HG03558 (cell line): ENCODE data around the gene DCP1B.

Experiments
- ATAC-seq: cut with Tn5 transposase; IDR thresholded peaks from one replicate; pipeline ENCODE4 v1.9.1; 2021; ENCODE audit warnings: moderate number of reproducible peaks; ENCODE audit not compliant: unreplicated experiment; ENCODE audit errors: extremely low read depth

DCP1B gene

DNA sequence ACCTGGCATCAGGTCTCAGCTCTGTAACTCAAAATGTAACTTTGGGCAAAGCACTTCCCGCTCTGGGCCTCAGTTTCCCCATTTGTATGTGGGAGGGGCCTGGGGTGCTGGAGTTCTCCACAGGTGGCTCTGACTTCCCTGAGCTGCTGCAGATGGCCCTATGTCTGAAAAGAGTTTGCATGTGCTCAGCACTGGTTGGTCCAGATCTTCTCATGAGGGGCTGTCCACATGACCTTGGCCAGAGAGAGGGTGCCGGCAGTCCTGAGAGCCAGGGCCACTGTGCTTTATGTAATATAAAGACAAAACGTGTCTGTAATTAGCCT lies 78.6 kb downstream of the DCP1B start:
- ATAC-seq, result no peak

- ATAC-seq, result no peak
Observed at GRCh38 chr12:1924996-1925683, 79.1 kb downstream of the DCP1B start.

GRCh38 chr12:1922985-1923384 lies 81.3 kb downstream of the DCP1B start:
- ATAC-seq, result no peak

DNA sequence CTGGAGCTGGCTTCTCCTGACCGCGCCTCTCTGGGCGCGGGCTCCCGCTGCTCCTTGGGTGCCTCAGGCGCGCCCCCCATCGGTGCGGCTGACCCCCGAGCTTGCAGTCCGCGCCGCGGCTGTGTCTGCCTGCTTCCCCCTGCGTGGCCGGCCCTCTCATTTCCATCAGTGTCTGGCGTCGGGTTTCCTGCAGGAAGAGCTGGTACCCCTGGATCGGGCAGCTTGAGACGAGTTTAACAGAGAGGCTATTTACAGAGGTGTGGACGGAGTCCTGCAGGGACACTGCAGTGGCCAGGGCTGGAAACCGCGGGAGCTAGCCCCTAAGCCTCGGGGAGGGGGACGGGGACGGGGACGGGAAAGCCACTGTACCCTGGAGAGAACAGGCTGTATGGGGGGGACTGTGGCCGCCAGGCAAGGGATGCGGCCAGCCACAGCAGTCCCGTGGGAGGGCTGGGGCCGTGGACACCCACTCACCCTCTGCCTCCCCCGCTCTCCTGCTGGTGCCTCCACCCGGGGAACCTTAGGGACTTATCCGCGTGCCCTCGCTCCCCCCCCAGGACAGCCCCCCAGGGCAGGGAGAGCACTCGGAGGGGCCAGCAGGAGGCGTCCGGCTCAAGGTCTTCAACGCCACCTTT lies 82.1 kb downstream of the DCP1B start:
- ATAC-seq, result no peak

DNA sequence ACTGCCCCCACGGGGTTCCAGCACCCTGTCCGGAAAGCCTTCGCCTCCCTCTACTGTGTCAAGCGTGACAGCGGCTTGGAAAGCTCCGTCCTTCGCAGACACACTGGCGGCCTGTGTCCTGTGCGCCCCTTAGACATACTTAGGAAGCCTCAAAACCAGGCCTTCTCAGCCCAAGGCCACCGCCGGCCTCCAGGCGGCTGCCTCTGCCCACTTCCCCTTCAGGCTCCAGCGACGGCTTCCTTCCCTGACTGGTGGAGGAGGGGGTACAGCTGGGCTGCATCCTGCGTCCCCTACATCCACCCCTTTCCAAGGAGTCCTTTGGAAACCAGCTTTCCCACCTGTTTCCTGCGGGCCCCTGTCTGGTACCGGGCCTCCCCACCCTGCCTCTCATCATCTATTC lies 83.3 kb downstream of the DCP1B start:
- ATAC-seq, result no peak

- ATAC-seq, result no peak
Observed at GRCh38 chr12:1920436-1920835, 83.8 kb downstream of the DCP1B start.

DNA sequence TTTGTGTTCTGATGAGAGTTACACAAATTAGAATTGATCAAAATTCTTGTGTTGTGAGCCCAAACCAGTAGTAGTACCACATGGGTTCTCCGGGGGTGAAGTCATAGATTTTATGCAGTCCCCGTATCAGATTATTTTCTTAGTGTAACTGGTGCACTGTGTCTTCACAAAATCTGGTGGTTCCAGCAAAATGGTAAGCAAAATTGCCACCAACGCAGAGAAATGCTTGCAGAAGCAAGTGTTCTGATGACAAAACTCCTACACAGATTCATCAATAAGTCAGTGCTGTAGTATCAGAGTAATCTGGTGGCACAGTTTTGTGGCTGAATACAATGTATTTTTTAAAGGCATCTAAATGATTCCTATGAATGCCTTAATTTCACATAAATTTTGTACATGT lies 84.5 kb downstream of the DCP1B start:
- no peak for ATAC-seq

- ATAC-seq, result no peak
Observed at GRCh38 chr12:1919284-1919683, 85.0 kb downstream of the DCP1B start.

DNA sequence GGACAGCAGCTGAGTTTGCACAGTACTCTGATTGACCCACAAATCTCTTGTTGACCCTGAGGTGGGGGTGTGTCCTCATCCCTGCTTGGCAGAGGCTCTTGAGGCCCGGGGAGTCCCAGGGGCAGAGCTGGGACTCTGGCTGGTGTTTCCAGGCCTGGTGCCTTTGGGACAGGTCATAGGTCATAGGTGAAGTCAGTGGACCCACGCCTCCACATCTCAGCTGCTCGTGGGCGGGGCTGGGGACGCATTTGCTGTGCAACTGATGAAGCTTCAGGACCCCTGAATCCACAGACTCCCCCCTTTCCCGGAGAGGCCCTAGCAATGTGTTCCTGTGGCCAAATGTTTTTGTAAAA lies 85.4 kb downstream of the DCP1B start:
- no peak for ATAC-seq

DNA sequence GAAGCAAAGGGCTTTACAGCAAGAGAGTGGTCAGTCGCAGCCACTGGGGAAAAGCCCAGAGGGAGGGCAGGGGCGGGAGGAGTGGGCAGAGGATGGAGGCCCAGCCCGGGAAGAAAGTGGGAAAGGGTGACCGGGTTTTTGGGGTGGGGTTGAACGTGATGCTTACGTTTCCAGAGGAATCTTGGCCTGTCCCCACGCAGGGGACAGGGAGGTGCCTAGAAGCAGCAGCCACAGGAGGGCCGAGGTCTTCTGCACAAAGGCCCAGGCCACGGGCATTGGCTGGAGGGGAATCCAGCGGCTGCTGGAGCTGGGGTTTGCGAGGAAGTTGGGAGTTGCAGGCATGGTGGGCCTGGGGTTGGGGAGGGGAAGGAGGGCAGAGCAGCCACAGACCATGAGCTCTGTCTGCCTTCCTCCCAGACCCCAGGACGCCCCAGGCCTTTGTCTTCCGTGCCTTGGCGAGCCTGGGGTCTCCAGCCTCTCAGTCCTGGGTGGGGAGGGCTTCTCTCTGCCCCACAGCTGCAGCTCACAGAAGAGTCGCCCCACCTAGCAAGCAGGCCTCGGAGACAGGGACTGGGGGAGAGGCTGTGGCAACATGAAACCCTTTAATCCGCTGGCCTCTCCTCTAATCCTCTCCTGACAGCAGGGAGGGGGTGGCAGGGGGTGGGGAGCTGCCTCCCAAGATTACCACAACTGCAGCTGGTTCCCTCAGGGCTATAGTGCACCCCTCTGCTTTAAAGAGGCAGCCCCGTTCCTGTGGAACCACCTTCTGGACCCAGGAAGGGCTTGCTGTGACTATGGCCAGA lies 86.0 kb downstream of the DCP1B start, which contains the start of gene CACNA2D4:
Gene CACNA2D4 (minus strand): TSS at position 572 of the 803 bp plus-strand sequence. CDS start 179 bp downstream, at position 393.
- no peak for ATAC-seq

- no peak for ATAC-seq
Observed at GRCh38 chr12:1917172-1918070, 86.8 kb downstream of the DCP1B start.

DNA sequence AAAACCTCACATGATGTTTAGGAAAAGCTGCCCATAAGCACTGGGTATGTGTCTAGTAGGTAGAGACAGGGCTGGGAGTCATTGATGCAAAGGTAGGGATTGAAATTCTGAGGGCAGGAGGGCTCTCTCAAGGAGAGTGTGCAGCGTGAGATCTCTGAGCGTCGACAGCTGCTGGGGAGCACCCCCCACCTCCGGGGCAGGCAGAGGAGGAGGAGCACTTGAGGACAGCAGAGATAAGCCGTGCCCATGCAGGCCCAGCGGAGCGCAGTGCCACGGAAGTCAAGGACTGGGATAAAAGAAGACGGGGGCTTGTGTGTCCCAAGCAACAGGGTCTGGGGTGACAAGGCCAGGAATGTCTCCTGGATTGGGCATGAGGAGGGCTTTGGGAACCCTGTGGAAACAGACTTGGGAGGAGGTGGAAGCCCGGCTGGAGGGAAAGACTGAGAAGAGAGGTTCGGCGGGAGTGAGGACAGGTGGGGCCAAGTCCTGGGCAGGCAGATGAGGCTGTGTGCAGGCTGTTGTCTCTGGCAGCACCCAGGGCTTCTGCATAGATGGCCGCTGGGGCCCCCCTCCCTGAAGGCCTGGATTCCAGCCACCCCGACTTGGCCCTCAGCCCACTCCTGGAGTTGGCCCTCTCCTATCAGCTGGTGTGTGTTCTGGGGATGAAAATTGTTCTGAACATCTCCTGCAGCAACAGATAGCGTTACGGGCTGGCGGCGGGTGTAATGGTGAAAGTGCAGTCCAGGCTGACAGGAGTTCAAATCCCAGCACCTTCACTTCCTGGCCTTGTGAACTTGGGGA lies 87.7 kb downstream of the DCP1B start:
- no peak for ATAC-seq

DNA sequence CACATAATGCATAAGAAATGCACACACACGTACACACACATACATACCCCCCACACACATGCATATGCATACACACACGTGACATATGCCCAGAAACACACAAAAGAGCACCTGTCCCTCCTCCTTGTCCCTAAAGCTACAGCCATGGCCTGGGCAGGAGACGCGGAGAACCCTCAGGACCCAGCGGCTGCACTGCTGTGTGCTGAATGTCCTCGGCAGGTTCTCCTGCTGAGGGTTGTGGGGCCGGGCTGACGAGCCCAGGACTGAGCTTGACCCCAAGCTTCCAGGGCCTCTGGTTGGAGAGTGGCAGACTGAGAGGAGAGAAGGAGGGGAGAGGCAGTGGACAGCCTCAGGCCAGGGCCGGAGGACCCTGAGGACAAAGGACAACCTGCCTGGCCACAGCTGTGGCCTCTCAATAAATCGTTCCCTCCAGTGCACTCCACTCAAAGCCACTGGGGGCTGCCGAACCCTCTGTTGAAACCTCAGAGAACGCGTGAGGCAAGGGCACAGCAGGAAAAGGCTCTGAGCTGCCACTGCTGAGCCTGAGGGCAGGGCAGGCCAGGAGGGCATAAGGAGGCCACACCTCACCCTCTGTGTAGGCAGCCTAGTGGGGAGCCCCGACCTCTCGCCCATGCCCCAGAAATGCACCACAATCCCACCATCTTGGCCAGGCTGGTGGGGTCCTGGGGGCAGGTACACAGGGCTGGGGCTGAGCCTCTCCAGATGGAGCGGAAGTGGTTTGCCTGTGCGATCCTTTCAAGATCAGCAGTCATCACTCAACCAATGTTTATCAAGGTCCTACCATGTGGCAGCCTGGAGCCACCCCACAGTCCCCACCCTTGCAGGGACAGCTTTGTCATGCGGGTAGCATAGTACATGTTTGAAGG lies 88.9 kb downstream of the DCP1B start:
- ATAC-seq, result no peak

- no peak for ATAC-seq
Observed at GRCh38 chr12:1914114-1914911, 89.9 kb downstream of the DCP1B start.

GRCh38 chr12:1913377-1914113 lies 90.7 kb downstream of the DCP1B start:
- no peak for ATAC-seq

DNA sequence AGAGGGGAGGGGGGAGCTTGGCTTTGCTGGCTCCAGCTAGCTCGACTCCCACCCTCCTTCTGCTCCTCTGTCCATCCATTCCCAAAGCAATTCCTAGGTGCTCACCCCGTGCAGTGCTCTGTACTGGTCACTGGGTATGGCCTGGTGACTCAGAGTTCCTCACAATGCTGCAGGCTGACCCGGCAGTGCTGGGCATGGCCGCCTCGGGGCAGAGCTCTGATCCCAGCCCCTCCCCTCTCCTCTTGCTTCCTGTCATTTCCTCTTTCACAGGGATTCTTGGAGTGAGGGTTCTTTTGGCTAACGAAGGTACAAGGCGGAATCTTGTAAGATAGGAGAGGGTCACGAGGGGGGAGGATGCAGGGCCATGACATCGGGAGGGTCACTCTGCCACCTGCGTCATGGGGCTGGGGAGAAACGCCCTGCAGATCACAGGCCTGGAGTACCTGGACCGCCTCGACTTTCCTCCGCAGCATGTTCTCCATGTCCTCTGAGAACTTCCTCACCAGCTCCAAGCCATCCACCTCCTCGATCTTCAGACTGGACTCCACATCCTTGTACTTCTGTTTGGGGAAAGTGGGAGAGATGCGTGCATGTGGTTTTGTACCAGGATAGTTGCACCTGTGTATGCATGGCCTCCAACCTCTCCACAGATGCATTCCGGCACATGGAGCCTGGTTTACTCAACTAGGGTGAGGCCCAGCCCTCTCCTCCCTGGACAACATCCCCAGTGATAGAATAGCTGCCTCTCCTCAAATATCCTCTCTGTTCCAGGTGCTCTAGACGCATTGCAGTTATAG lies 91.5 kb downstream of the DCP1B start:
- ATAC-seq, result no peak
